Kidney glomerular epithelial cell (primary cell): ENCODE measurements around the gene SLC2A8.

ENCODE experiments used
- DNase-seq: peaks from one replicate; lab custom pipeline; 2025; lab: John Stamatoyannopoulos, UW

SLC2A8 gene

GRCh38 chr9:127403507-127404192, 6.7 kb downstream of the SLC2A8 start:
- no peak for DNase-seq

- no peak for DNase-seq
These were observed 7.7 kb downstream of the SLC2A8 start for GRCh38 chr9:127404631-127405030.

GRCh38 chr9:127405344-127406125, 8.6 kb downstream of the SLC2A8 start:
- no peak for DNase-seq

DNA sequence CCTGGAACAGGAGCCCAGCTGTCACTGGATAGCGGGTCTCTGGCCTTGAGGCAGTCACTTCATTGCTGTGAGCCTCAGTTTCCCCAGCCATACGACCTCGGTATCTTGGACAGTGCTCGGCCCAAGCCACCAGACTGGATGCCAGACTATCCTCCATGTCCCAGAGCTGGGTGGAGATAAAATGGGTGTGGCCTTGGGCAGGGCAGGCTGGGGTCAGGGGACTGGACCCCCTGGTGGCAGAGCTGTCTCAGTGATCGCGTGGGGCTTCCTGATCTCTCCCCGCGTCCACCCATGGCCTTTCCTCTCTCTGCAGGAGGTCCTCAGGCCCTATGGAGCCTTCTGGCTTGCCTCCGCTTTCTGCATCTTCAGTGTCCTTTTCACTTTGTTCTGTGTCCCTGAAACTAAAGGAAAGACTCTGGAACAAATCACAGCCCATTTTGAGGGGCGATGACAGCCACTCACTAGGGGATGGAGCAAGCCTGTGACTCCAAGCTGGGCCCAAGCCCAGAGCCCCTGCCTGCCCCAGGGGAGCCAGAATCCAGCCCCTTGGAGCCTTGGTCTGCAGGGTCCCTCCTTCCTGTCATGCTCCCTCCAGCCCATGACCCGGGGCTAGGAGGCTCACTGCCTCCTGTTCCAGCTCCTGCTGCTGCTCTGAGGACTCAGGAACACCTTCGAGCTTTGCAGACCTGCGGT, 10.0 kb downstream of the SLC2A8 start:
- DNase-seq: no peak

- no peak for DNase-seq
These were observed 10.5 kb downstream of the SLC2A8 start for GRCh38 chr9:127407492-127407843.

DNA sequence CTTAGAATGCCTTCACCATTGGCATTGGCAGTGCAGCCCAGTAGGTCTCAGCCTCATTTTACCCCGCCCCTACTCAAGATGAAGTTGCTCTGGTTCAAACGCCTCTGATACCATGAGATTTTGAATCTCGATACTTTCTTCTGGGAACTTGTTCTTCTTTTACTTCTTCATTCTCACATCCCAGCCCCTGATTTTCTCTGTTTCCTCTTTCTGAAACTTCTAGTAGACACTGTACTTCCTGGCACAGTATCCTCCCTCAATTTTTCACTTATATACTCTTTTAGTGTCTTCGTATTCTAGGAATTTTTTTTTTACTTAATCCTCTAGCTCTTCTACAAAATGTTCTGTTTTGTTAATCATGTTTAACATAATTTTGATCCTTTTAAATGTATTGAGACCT, 14.2 kb downstream of the SLC2A8 start:
- DNase-seq: no peak

DNA sequence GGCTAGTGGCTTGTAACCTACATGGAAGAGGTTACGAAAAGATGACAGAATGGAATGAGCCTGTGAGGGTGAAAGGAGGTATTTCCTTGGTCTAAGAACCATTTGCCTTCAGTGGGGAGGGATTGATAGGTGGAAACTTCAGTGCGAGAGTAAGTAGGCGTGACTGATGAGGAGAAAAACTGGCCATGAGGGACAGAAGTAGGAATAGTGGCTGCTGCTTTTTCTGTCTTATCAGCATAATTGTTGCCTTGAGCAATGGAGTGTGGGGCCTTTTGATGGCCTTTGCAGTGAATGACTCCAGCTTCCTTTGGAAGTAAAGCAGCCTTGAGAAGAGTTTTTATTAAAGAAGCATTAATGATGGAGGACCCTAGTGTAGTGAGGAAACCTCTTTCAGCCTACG, 18.2 kb downstream of the SLC2A8 start:
- DNase-seq: no peak

GRCh38 chr9:127415657-127416056, 18.7 kb downstream of the SLC2A8 start:
- no peak for DNase-seq

- DNase-seq: no peak
These were observed 20.4 kb downstream of the SLC2A8 start for GRCh38 chr9:127417131-127418036.

DNA sequence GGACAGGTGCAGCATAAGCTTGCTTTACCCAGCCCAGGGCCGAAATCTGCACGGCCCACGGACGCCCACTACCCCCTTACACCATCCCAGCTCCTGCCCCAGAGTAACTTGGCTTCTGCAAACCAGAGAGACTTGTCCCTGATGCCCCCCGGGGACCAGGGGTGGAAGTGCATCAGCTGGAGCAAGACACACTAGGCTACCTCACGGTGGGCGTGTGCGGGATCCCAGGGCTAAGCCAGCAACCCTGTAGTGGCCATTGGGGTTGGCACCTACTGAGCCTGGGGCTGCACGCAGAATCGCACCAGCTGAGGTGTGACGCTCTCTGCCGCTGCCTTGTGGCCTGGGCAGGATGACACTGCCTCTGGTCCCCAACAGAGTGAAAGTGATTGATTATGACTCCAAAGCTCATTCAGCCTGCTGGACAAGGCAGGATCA, 21.1 kb downstream of the SLC2A8 start:
- DNase-seq: no peak

DNA sequence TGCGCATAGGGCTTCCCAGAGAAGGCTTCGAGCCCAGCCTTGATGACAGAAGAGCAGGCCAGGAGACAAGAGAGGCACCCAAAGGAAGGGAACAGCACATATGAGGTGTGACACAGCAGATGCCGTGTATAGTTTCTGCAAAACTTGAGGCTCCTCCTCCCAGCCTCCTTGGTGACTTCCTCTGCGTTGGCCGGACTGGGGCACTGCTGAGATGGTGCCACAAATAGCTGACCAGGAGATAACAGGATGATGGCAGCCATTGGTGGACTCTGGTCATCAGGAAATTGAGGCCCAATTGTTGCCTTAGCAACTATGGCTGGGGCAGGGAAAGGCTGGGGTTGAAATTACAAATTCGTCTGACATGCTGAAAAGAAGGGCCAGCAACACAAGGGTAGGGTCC, 22.4 kb downstream of the SLC2A8 start:
- DNase-seq: no peak

- DNase-seq: no peak
These were observed 24.1 kb downstream of the SLC2A8 start for GRCh38 chr9:127421057-127421456.

DNA sequence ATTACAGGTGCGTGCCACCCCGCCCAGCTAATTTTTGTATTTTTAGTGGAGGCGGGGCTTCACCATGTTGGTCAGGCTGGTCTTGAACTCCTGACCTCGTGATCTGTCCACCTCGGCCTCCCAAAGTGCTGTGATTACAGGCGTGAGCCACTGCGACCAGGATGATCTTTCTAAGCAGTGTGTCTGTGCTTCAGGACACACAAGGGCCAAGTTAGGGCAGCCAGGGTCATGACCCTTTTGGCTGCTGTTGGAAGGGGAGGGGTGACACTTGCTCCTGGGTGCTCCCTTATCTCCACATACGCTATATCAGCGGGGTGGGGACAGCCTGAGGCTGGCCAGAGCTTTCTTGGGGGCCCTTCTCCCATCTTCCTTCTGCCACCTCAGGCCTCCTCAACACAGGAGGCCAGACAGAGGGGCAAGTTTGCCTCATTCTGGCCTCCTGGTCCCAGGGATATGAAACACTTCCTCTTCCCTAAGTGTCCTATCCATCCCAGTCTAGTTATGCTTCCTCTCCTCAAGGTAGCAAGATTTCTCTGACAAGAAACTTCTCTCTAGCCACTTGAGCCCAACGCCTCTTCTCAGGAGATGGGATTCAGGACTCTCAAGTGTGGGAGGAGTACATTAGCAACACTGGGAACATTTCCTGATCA, 25.3 kb downstream of the SLC2A8 start:
- DNase-seq: no peak

- no peak for DNase-seq
These were observed 25.8 kb downstream of the SLC2A8 start for GRCh38 chr9:127422787-127423186.

DNA sequence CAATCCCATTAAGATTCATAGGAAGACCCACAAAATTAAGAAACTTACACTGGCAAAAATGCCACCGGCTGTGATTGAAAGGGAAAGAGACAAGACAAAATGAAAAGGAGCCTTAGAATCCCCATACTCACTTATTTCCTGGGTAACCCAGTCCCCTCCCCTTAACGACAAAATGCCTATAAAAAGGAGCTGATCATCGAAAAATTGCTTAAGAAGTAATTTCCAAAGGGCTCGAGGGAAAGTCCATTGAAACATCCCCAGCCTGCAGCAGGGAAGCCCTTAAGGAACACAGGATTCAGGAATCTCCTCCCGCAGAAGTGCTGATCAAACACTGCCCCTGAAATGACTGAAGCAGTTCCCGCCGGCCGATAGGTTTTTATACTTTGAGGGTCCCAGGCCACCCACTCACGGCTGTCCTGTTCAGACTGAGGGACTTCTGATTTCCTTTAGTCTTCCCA, 26.5 kb downstream of the SLC2A8 start:
- no peak for DNase-seq

DNA sequence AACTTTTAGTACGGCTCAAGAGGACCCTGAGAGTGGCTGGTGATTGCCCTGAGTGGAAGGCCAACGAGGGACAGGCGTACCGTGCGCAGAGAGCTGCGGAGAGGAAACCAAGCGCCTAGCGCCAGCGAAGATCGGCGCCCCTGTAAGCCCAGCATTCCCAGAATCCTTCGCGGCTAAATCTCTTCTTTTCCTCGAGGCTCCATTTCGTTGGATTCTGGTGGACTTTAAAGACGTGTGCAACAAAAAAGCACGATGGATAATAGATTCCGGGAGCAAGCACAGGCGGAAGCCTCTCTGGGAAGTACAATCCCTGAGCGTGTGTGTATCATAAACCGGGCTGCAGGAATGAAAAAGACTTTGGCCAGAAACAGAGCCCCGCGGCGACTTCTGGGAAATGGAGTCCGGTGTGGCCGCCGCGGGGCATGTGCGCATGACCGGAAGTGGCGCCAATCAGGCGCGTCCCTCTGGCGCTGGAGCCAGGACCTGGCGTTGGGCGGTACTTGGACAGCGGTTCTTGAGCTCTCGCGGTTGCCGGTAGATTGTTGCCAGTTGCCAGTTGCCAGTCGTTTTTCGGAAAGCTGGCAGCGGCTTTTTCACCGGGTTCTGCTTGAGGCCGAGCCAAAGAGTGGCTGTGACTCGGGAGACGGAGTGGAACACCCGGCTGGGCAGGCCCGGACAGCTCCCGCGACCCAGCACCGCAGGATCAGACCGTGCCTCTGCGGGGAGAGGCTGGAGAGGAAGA, 27.1 kb downstream of the SLC2A8 start, which contains the start of gene ZNF79:
TSS of gene ZNF79 (plus strand) at position 449 of the 742 bp plus-strand sequence. CDS start 406 bp downstream, outside the sequence.
- peak; percentile 91 for DNase-seq

GRCh38 chr9:127424676-127424999, 27.7 kb downstream of the SLC2A8 start:
- DNase-seq: no peak

DNA sequence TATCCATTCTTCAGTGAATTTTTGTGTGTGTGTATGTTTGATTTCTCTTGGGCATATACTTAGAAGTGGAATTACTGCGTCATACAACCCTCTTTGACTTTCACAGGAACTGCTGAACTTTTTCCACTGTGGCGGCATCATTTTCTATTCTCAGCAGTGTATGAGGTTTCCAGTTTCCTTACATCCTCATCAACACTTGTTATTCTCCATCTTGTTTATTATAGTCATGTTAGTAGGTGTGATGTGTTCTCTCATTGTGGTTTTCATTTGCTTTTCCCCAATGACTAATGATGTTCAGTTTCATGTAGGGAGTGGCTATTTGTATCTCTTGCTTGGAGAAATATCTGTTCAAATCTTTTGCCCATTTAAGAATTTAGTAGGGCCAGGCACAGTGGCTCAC, 29.8 kb downstream of the SLC2A8 start:
- DNase-seq: no peak

- no peak for DNase-seq
These were observed 31.4 kb downstream of the SLC2A8 start for GRCh38 chr9:127428348-127428747.

GRCh38 chr9:127430415-127430814, 33.4 kb downstream of the SLC2A8 start:
- DNase-seq: no peak
